ENCODE measurements around the gene ZMYND19. TPM values are rescaled to one million over a fixed set of nuclear protein-coding genes. Genes with fewer than 3 reads are reported as not detected.
A peak's percentile ranks its signal among the peaks of the same experiment; 100 is the strongest.
"Not testable (repeated sequence)": the region's sequence is repeated elsewhere in the genome, so short reads cannot be mapped to it uniquely, and the experiment has no call there.

The ZMYND19 gene
- total RNA-seq, 4 donors from 2014 or later = 13.8 to 17.4 (median 15.8) TPM

DNA sequence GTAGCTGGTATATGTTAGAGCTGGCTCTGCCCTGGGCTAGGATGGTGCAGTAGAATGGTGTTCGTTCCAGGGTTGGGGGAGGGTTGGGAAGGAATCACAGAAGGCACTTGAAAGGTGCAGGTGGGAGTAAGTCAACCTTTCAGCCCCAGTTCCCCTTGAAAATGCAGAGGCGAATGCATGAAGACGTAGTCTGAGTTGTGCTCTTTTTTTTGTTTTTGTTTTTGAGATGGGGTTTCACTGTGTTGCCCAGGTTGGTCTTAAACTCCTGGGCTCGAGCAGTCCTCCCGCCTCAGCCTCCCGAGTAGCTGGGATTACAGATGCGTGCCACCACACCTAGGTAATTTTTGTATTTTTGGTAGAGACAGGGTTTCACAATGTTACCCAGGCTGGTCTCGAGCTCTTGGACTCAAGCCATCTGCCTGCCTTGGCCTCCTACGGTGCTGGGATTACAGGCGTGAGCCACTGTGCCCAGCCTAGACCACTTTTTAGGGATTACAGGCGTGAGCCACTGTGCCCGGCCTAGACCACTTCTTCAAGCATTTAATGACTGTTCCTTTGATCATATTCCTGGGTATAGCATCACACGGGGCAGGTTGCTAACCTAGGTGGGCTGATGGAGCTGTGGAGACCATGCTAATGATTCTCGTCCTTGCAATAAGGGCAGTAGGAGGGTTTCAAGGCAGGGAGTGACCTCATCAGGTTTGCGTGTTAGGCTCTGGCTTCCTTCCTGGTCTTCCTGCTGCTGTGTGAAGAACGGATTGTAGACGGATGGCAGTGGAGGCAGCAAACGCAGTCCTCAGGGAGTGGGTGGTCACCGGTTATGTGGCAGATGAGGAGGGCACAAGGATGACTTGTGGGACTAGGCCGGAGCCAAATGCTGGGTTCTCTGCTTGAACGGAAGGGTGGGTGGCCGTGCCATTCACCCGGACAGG, 42.2 kb upstream of the ZMYND19 start:
- 67 to 72% methylated on average over 23 of the region's 23 CpGs for WGBS, 2 donors
- H3K4me3 ChIP-seq = no peak overlapping the region
- H3K4me1 ChIP-seq = peaks cover 0 to 65% (median 21%) of the 10 kb centered on the region in 4 donors
- H3K27ac ChIP-seq = peak overlapping the region in 1 of 4 donors; percentile 27
- TF ChIP-seq EP300 (IDR thresholded peaks at IDR 0.05) = no peak
- TF ChIP-seq, protein P1, sequence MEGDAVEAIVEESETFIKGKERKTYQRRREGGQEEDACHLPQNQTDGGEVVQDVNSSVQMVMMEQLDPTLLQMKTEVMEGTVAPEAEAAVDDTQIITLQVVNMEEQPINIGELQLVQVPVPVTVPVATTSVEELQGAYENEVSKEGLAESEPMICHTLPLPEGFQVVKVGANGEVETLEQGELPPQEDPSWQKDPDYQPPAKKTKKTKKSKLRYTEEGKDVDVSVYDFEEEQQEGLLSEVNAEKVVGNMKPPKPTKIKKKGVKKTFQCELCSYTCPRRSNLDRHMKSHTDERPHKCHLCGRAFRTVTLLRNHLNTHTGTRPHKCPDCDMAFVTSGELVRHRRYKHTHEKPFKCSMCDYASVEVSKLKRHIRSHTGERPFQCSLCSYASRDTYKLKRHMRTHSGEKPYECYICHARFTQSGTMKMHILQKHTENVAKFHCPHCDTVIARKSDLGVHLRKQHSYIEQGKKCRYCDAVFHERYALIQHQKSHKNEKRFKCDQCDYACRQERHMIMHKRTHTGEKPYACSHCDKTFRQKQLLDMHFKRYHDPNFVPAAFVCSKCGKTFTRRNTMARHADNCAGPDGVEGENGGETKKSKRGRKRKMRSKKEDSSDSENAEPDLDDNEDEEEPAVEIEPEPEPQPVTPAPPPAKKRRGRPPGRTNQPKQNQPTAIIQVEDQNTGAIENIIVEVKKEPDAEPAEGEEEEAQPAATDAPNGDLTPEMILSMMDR (IDR thresholded peaks at IDR 0.05) = no peak
- TF ChIP-seq POLR2A (IDR thresholded peaks at IDR 0.05) = no peak
- DNase-seq (ENCODE audit: low spot score in 2 of 2) = no peak
- H3K27me3 ChIP-seq = no peaks in the 10 kb centered on the region
- no peaks in the 10 kb centered on the region for H3K9me3 ChIP-seq
- H3K36me3 ChIP-seq = no peaks in the 10 kb centered on the region

DNA sequence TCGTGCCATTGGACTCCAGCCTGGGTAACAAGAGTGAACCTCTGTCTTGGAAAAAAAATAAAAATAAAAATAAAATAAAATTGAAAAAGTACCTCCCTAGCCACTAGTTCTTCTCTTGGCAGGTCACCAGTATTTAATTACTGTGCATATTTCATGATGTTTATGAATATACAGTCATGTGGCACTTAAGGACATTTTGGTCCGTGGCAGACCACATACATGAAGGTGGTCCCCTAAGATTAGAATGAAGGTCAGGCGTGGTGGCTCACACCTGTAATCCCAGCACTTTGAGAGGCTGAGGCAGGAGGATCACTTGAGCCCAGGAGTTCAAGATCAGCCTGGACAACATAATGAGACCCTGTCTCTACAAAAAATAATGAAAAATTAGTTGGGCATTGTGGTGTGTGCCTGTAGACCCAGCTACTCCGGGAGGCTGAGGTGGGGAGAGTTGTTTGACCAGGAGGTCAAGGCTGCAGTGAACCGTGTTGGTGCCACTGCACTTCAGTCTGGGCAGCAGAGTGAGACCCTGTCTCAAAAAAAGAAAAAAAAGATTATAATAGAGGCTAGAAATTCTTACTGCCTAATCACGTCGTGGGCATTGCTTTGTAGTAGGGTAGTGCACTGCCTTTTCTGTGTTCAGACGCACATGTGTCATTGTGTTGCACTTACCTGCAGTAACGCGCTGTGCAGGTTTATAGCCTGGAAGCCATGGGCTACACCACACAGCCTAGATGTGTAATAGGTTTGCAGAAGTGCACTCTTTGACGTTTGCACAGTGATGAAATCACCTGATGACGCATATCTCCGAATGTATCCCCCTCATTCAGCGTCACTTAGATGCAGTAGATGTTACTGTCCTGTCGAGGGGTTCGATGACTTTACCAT, 41.3 kb upstream of the ZMYND19 start:
- Histone ChIP-seq H3K4me1 (peaks cover 0 to 65% (median 21%) of the 10 kb centered on the region in 4 donors), H3K4me3 (no peak overlapping the region), H3K36me3 (no peaks in the 10 kb centered on the region), H3K9me3 (no peaks in the 10 kb centered on the region), H3K27me3 (no peaks in the 10 kb centered on the region), H3K27ac (no peak overlapping the region)
- no peak for DNase-seq (ENCODE audit: low spot score in 2 of 2)
- TF ChIP-seq EP300 (IDR thresholded peaks at IDR 0.05) (no peak), POLR2A (IDR thresholded peaks at IDR 0.05) (no peak)
- TF ChIP-seq, protein P1 (IDR thresholded peaks at IDR 0.05) = no peak
- WGBS, 2 donors = 91% methylated on average over 16 of the region's 16 CpGs

DNA sequence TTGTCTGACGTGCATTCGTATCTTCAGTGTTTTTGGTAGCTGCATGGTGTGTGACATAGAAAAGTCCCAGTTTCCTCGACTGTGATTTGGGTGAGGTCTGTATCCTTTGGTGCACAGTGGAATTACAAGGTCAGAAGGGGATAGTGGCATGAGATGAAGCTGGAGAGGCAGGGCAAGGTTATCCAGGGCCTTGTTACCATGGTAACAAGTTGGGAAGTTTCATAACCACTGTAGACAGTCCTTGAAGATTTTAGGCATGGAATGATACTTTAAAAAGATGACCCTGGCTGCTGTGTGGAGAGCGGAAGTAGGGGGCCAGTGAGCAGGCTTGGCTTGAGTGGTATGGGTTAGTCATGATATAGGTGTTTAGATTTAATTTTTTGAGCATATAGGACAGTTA, 40.4 kb upstream of the ZMYND19 start:
- WGBS, 2 donors = 55 to 67% methylated on average over 4 of the region's 4 CpGs
- Histone ChIP-seq H3K27ac (no peak overlapping the region), H3K4me3 (no peak overlapping the region), H3K36me3 (no peaks in the 10 kb centered on the region), H3K4me1 (peaks cover 0 to 60% (median 21%) of the 10 kb centered on the region in 4 donors), H3K27me3 (no peaks in the 10 kb centered on the region), H3K9me3 (no peaks in the 10 kb centered on the region)
- DNase-seq (ENCODE audit: low spot score in 2 of 2) = no peak
- TF ChIP-seq EP300 (IDR thresholded peaks at IDR 0.05) (no peak), POLR2A (IDR thresholded peaks at IDR 0.05) (no peak)
- TF ChIP-seq, protein P1 (IDR thresholded peaks at IDR 0.05) = no peak

DNA sequence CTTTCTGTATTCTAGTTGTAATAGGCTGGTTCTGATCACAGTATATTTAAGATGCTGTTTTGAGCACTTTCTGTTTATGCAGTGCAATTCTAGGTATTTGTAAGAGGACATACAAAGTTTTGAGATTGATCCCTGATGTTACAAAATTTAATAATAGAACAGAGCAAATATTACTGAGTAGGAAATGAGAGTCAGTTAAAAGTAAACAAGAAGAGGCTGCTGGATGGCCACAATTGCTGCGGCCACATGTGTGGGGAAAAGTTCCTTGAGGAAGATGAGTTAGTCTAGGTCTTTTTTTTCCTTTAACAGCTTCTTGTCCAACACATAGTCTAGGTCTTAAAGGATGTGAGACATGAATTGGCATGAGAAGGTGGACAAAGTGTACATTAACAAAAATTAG, 39.8 kb upstream of the ZMYND19 start:
- H3K27ac ChIP-seq = no peak overlapping the region
- WGBS, 2 donors = 52 to 70% methylated on average over 1 of the region's 1 CpG

DNA sequence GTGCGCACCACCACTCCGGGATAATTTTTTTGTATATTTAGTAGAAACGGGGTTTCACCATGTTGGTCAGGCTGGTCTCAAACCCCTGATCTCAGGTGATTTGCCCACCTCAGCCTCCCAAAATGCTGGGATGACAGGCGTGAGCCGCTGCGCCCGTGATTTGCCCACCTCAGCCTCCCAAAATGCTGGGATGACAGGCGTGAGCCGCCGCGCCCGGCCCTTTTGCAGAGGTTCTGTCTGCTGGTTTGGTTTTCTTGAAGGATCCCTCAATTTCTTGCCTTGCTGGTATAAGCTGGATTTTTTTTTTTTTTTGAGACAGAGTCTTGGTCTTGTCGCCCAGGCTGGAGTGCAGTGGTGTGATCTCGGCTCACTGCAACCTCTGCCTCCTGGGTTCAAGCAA, 37.1 kb upstream of the ZMYND19 start:
- not testable (repeated sequence) for H3K4me3 ChIP-seq; H3K9me3 ChIP-seq; H3K27me3 ChIP-seq; DNase-seq (ENCODE audit: low spot score in 2 of 2); H3K27ac ChIP-seq; H3K36me3 ChIP-seq
- WGBS, 2 donors = 97 to 98% methylated on average over 14 of the region's 14 CpGs
- peaks cover 0 to 61% (median 19%) of the 10 kb centered on the region in 4 donors for H3K4me1 ChIP-seq

More for the DNA sequence above, 39.8 kb upstream of the ZMYND19 start:
- peaks cover 0 to 63% (median 21%) of the 10 kb centered on the region in 4 donors for H3K4me1 ChIP-seq
- no peaks in the 10 kb centered on the region for H3K36me3 ChIP-seq
- H3K9me3 ChIP-seq = no peaks in the 10 kb centered on the region
- H3K4me3 ChIP-seq = no peak overlapping the region
- DNase-seq (ENCODE audit: low spot score in 2 of 2) = no peak
- TF ChIP-seq, protein P1 (IDR thresholded peaks at IDR 0.05) = no peak
- TF ChIP-seq POLR2A (IDR thresholded peaks at IDR 0.05) (no peak), EP300 (IDR thresholded peaks at IDR 0.05) (no peak)
- H3K27me3 ChIP-seq = no peaks in the 10 kb centered on the region
